Tibial nerve (tissue), 3 donors: ENCODE data around the gene C4orf36.

Experiments used
- CTCF ChIP-seq, 5 experiments: fragments of 200-600 bp in 3 of 5; fragments of 450-650 bp in 2 of 5; sonication (generic) in 3 of 5; IDR thresholded peaks; one replicate each; pipeline ENCODE4 v1.5.1; 2016 to 2019; ENCODE audit warnings: antibody characterized with exemption in 5 of 5, mild to moderate bottlenecking in 3 of 5, moderate library complexity in 2 of 5
- POLR2A ChIP-seq, 2 donors: fragments of 450-650 bp; IDR thresholded peaks; one replicate each; pipeline ENCODE4 v1.6.1; 2017; ENCODE audit warnings: antibody characterized with exemption in 2 of 2, mild to moderate bottlenecking in 2 of 2, moderate library complexity in 2 of 2

GRCh38 chr4:86878640-86879039, 13.6 kb downstream of the C4orf36 start:
- TF ChIP-seq CTCF (IDR thresholded peaks at IDR 0.05) (no peak), POLR2A (IDR thresholded peaks at IDR 0.05) (no peak)
